OCI-LY3 (cell line): ENCODE data around the gene UNC13C.

Experiments
- H2AFZ ChIP-seq: fragments of 200-600, 300-600 bp; shearing (Covaris generic); 2 replicates; pipeline ENCODE4 v1.6.0; 2014; ENCODE audit warnings: antibody characterized with exemption, low read depth, low read length
- H3K27ac ChIP-seq: fragments of 200-600, 300-600 bp; sonication (generic); 2 replicates; pipeline ENCODE4 v1.5.1; 2014; ENCODE audit warnings: mild to moderate bottlenecking, low read length, moderate library complexity, mixed read lengths
- H3K27me3 ChIP-seq: fragments of 200-600, 300-600 bp; sonication (generic); 2 replicates; pipeline ENCODE4 v1.6.1; 2014; ENCODE audit warnings: low read depth, low read length, mixed read lengths
- H3K36me3 ChIP-seq: fragments of 200-600, 300-600 bp; sonication (generic); replicated peaks from 2 replicates; pipeline ENCODE3; 2014; ENCODE audit warnings: low read depth, low read length, mixed read lengths
- H3K4me1 ChIP-seq: fragments of 300-600, 200-600 bp; sonication (generic); 2 replicates; pipeline ENCODE4 v1.6.1; 2014; ENCODE audit warnings: low read length, mixed read lengths
- H3K4me2 ChIP-seq: fragments of 200-600, 300-600 bp; sonication (generic); 2 replicates; pipeline ENCODE4 v1.6.1; 2014; ENCODE audit warnings: low read length, mixed read lengths
- H3K4me3 ChIP-seq: fragments of 300-600, 200-600 bp; sonication (generic); 2 replicates; pipeline ENCODE4 v1.5.1; 2014; ENCODE audit warnings: antibody characterized with exemption, mild to moderate bottlenecking, low read length, moderate library complexity
- H3K79me2 ChIP-seq: fragments of 300-600, 200-600 bp; shearing (Covaris generic); 2 replicates; pipeline ENCODE4 v1.6.1; 2014; ENCODE audit warnings: mild to moderate bottlenecking, low read length, mixed read lengths
- H3K9ac ChIP-seq: fragments of 300-600, 200-600 bp; shearing (Covaris generic); 2 replicates; pipeline ENCODE4 v1.6.0; 2014; ENCODE audit warnings: mild to moderate bottlenecking, low read length, moderate library complexity
- H3K9me3 ChIP-seq: fragments of 200-600, 300-600 bp; shearing (Covaris generic); 2 replicates; pipeline ENCODE4 v1.6.1; 2014; ENCODE audit warnings: low read length, mixed read lengths; ENCODE audit not compliant: insufficient read depth
- H4K20me1 ChIP-seq: fragments of 200-600, 300-600 bp; sonication (generic); 2 replicates; pipeline ENCODE4 v1.6.1; 2016; ENCODE audit warnings: low read length, mixed read lengths; ENCODE audit not compliant: insufficient read depth
- EZH2phosphoT487 ChIP-seq: fragments of 200-600 bp; shearing (Covaris generic); IDR thresholded peaks from 2 replicates; pipeline ENCODE4 v1.6.1; 2018; ENCODE audit warnings: antibody characterized with exemption, mixed run types, low read depth
- TF ChIP-seq, protein P1 (sequence below): fragments of 200-600, 300-600 bp; sonication (generic); IDR thresholded peaks from 2 replicates; pipeline ENCODE4 v1.5.1; 2014; ENCODE audit warnings: antibody characterized with exemption, low read length, low read depth

UNC13C gene

DNA sequence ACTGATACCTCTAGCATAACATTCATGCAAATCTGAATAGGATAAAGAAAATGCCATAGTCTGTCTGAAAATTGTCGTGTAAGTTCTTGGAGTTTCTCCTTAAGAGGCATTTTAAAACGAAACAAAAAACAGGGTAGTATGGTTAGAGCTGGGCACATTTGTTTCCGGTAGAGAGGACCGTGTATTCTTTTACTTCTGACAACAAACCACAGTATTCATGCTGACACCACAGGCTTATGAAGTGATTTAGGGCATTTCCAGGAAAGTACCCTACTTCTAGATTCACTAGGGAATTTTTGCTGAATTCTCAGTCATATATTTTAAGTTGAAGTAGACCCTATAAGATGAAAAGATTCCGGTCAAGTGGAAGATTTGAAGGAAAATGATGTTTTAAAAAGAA lies 541.3 kb downstream of the UNC13C start:
- H3K9me3 ChIP-seq, result no peaks in the 10 kb centered on the region
- 0 out of 2 replicates have a peak overlapping the region, but pooled peaks have one; percentile 13 for H3K4me3 ChIP-seq
- H4K20me1 ChIP-seq, result no peaks in the 10 kb centered on the region
- H3K36me3 ChIP-seq, result no peaks in the 10 kb centered on the region
- H2AFZ ChIP-seq, result peak overlapping the region; percentile 0; the same call in 1 of the 2 replicates
- no peak overlapping the region for H3K9ac ChIP-seq
- H3K4me2 ChIP-seq, result peak overlapping the region; percentile 36
- no peak for TF ChIP-seq EZH2phosphoT487
- TF ChIP-seq, protein P1, sequence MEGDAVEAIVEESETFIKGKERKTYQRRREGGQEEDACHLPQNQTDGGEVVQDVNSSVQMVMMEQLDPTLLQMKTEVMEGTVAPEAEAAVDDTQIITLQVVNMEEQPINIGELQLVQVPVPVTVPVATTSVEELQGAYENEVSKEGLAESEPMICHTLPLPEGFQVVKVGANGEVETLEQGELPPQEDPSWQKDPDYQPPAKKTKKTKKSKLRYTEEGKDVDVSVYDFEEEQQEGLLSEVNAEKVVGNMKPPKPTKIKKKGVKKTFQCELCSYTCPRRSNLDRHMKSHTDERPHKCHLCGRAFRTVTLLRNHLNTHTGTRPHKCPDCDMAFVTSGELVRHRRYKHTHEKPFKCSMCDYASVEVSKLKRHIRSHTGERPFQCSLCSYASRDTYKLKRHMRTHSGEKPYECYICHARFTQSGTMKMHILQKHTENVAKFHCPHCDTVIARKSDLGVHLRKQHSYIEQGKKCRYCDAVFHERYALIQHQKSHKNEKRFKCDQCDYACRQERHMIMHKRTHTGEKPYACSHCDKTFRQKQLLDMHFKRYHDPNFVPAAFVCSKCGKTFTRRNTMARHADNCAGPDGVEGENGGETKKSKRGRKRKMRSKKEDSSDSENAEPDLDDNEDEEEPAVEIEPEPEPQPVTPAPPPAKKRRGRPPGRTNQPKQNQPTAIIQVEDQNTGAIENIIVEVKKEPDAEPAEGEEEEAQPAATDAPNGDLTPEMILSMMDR, result no peak
- no peak overlapping the region for H3K27ac ChIP-seq
- no peaks in the 10 kb centered on the region for H3K79me2 ChIP-seq
- H3K27me3 ChIP-seq, result no peaks in the 10 kb centered on the region
- H3K4me1 ChIP-seq, result no peaks in the 10 kb centered on the region

DNA sequence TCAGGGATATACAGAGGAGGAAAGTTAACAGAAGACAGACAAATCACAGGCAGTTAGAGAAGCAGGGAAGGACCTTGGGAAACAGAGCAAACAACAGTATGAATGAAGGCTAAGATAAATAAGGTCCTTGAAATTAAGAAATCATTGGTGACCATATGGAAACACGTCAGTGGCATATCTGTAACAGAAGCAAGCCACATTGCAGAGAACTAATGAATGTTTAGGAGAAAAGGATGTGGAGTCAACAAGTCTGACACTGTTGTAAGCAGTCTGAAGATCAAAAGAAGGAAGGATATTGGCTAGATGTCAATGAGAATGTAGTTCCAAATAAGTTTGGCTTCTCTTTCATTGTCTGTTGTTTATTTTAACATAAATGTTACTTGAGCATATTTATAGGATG lies 542.4 kb downstream of the UNC13C start:
- H3K4me3 ChIP-seq, result no peak overlapping the region
- no peaks in the 10 kb centered on the region for H3K36me3 ChIP-seq
- no peak overlapping the region for H3K4me2 ChIP-seq
- no peaks in the 10 kb centered on the region for H3K9me3 ChIP-seq
- H3K27ac ChIP-seq, result no peak overlapping the region
- no peak for TF ChIP-seq EZH2phosphoT487
- TF ChIP-seq, protein P1, result no peak
- H2AFZ ChIP-seq, result no peak overlapping the region
- no peaks in the 10 kb centered on the region for H3K4me1 ChIP-seq
- no peaks in the 10 kb centered on the region for H3K79me2 ChIP-seq
- H3K27me3 ChIP-seq, result no peaks in the 10 kb centered on the region
- H4K20me1 ChIP-seq, result no peaks in the 10 kb centered on the region
- H3K9ac ChIP-seq, result no peak overlapping the region

DNA sequence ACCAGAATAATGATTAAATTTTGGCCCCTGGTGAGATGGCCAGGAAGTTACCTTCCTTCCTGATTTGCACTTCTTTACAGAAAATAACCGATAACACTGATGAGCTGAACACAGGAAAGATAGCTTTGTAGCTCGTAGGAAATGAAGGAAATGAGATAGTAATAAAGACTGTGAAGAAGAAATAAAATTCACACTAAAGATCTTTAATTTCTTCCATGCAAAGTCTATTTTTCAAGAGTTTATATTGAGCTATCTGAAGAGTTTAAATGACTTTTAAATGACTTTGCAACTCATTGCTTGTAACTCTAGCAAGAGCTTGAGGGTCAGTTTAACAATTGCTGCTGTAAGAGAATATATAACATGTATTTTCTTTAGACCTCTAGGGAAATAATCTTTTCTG lies 543.0 kb downstream of the UNC13C start:
- Histone ChIP-seq H2AFZ (no peak overlapping the region), H3K9me3 (no peaks in the 10 kb centered on the region), H3K36me3 (no peaks in the 10 kb centered on the region), H3K4me2 (no peak overlapping the region), H4K20me1 (no peaks in the 10 kb centered on the region), H3K27me3 (no peaks in the 10 kb centered on the region), H3K27ac (no peak overlapping the region), H3K79me2 (no peaks in the 10 kb centered on the region), H3K4me1 (no peaks in the 10 kb centered on the region), H3K9ac (no peak overlapping the region), H3K4me3 (no peak overlapping the region)
- no peak for TF ChIP-seq EZH2phosphoT487
- TF ChIP-seq, protein P1, result no peak

DNA sequence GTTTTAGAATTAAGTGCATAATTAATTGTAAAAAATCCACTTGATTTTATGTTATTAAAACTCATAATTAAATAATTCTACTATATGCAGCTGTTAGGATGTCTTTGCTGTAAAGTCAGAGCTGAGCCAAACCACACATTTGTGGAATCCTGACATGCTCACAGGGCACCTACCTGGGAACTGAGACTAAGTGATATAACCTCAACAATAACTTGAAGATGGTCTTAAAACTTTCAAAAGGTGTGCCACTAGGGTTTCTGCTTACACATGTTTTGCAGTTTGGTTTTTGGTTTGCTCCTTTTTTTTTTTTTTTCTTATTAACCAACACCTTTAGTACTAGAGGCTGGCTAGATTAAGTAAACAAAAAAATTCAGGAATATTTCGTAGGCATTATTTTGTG lies 549.8 kb downstream of the UNC13C start:
- no peak overlapping the region for H3K4me3 ChIP-seq
- no peaks in the 10 kb centered on the region for H3K4me1 ChIP-seq
- no peaks in the 10 kb centered on the region for H3K27me3 ChIP-seq
- H3K9me3 ChIP-seq, result no peaks in the 10 kb centered on the region
- H3K4me2 ChIP-seq, result no peak overlapping the region
- no peaks in the 10 kb centered on the region for H3K79me2 ChIP-seq
- H2AFZ ChIP-seq, result no peak overlapping the region
- no peak overlapping the region for H3K9ac ChIP-seq
- H3K36me3 ChIP-seq, result no peaks in the 10 kb centered on the region
- H3K27ac ChIP-seq, result no peak overlapping the region
- TF ChIP-seq EZH2phosphoT487, result no peak
- TF ChIP-seq, protein P1, result no peak
- H4K20me1 ChIP-seq, result no peaks in the 10 kb centered on the region
